K562 (cell line): ENCODE measurements around the gene VSIG10L. TPM values are rescaled to one million over a fixed set of nuclear protein-coding genes. Genes with fewer than 3 reads are reported as not detected.
A peak's percentile ranks its signal among the peaks of the same experiment; 100 is the strongest.

Source experiments
- BCL6 ChIP-seq: fragments of 250-450 bp; sonication (Bioruptor Pico); IDR thresholded peaks from 2 replicates; pipeline ENCODE4 v1.4.0; 2020
- BHLHE40 ChIP-seq: IDR thresholded peaks from 2 replicates; pipeline ENCODE4 v1.6.1; 2011; ENCODE audit warnings: low read length, improper control_type of control experiment
- CHD4 ChIP-seq: fragments of 200-600 bp; sonication (generic); IDR thresholded peaks from 3 replicates; pipeline ENCODE4 v1.6.1; 2012; ENCODE audit warnings: low read depth, mild to moderate bottlenecking, mixed read lengths, low read length, inconsistent platforms; ENCODE audit not compliant: insufficient read depth, insufficient replicate concordance, poor library complexity, severe bottlenecking
- CREB1 ChIP-seq, 2 experiments: sonication (generic) in 1 of 2; formaldehyde crosslinking in 1 of 2; IDR thresholded peaks; 2 replicates each; pipeline versions ENCODE4 v1.6.1 to v1.8.0; 2012 to 2022; ENCODE audit warnings: inconsistent platforms in 1 of 2, mild to moderate bottlenecking in 1 of 2, missing genetic modification reagents in 1 of 2, moderate library complexity in 1 of 2
- E2F3 ChIP-seq: fragments of 250-450 bp; sonication (Bioruptor Pico); IDR thresholded peaks from 2 replicates; pipeline ENCODE4 v1.4.0; 2020; ENCODE audit warnings: mild to moderate bottlenecking
- E2F5 ChIP-seq: sonication (generic); formaldehyde crosslinking; IDR thresholded peaks from 2 replicates; pipeline ENCODE4 v1.8.0; 2022; ENCODE audit warnings: mild to moderate bottlenecking, missing genetic modification reagents
- ELF2 ChIP-seq: fragments of 250-450 bp; sonication (Bioruptor Pico); IDR thresholded peaks from 2 replicates; pipeline ENCODE4 v1.5.0; 2021; ENCODE audit warnings: mild to moderate bottlenecking
- GATAD2B ChIP-seq: fragments of 450-650 bp; IDR thresholded peaks from 2 replicates; pipeline ENCODE4 v1.6.1; 2017; ENCODE audit warnings: mild to moderate bottlenecking, borderline replicate concordance
- HBP1 ChIP-seq: fragments of 450-650 bp; formaldehyde crosslinking; IDR thresholded peaks from 2 replicates; pipeline ENCODE4 v1.4.0; 2022; ENCODE audit warnings: missing genetic modification characterization
- HLTF ChIP-seq: fragments of 450-650 bp; IDR thresholded peaks from 2 replicates; pipeline ENCODE4 v1.6.1; 2016
- HMGXB4 ChIP-seq: sonication (generic); formaldehyde crosslinking; IDR thresholded peaks from 2 replicates; pipeline ENCODE4 v1.8.1; 2023; ENCODE audit warnings: mild to moderate bottlenecking, missing genetic modification reagents
- ILF3 ChIP-seq: fragments of 450-650 bp; IDR thresholded peaks from 2 replicates; pipeline ENCODE4 v1.6.1; 2018; ENCODE audit warnings: antibody characterized with exemption, mild to moderate bottlenecking, moderate library complexity, borderline replicate concordance
- RNF219 ChIP-seq: fragments of 250-450 bp; sonication (Bioruptor Pico); IDR thresholded peaks from 2 replicates; pipeline ENCODE4 v1.5.0; 2022; ENCODE audit warnings: mild to moderate bottlenecking
- SLC30A9 ChIP-seq: fragments of 250-450 bp; sonication (Bioruptor Pico); IDR thresholded peaks from 2 replicates; pipeline ENCODE4 v1.8.0; 2022; ENCODE audit warnings: mild to moderate bottlenecking, moderate library complexity
- SMARCA5 ChIP-seq: fragments of 450-650 bp; IDR thresholded peaks from 2 replicates; pipeline ENCODE4 v1.6.1; 2016
- STAG1 ChIP-seq: sonication (generic); formaldehyde crosslinking; IDR thresholded peaks from 2 replicates; pipeline ENCODE4 v1.5.0; 2020; ENCODE audit warnings: missing genetic modification reagents, borderline replicate concordance
- TEAD1 ChIP-seq, 2 experiments: fragments of 450-650 bp in 1 of 2; sonication (generic) in 1 of 2; formaldehyde crosslinking; IDR thresholded peaks; 2 replicates each; pipeline versions ENCODE4 v1.4.0 to v1.8.0; 2020 to 2022; ENCODE audit warnings: mild to moderate bottlenecking in 2 of 2, missing genetic modification reagents in 1 of 2
- THRA ChIP-seq: fragments of 450-650 bp; IDR thresholded peaks from 2 replicates; pipeline ENCODE4 v1.6.1; 2017; ENCODE audit warnings: mild to moderate bottlenecking, moderate library complexity
- ZNF699 ChIP-seq: fragments of 250-450 bp; sonication (Bioruptor Pico); IDR thresholded peaks from 2 replicates; pipeline ENCODE4 v1.8.0; 2021; ENCODE audit warnings: mild to moderate bottlenecking, moderate library complexity; ENCODE audit not compliant: insufficient replicate concordance
- polyA plus RNA-seq, 8 experiments: library from polyadenylated mRNA; depleted of rRNA in 4 of 8; stranded (reverse) in 5 of 8; unstranded in 3 of 8; fragments of >200 nt; fragmentation: Nextera tagmentation in 2 of 8; fragmentation: Illumina TruSeq in 1 of 8; extraction: Ambion mirVana in 2 of 8; extraction: Trizol in 1 of 8; gene quantifications; 2 replicates each; pipeline versions ENCODE4 v1.2.1 to v1.2.3, GENCODE V29; 2011 to 2014; ENCODE audit warnings: inconsistent platforms in 1 of 8, missing spikeins in 1 of 8
- total RNA-seq, 7 experiments: library from RNA; depleted of rRNA in 6 of 7; stranded (reverse); fragments of >200 nt in 6 of 7; fragmentation: Illumina TruSeq in 2 of 7; extraction: Trizol in 2 of 7; gene quantifications; 2 replicates each; pipeline versions ENCODE4 v1.2.1 to v1.2.3, GENCODE V29; 2011 to 2021; ENCODE audit warnings: low replicate concordance in 1 of 7

VSIG10L gene
- total and polyA plus RNA-seq, 9 of the 15 experiments (the other 6 are each of a cell fraction or from before 2014, with no cell fraction given): 1.1 to 7.6 (median 2.2) TPM

GRCh38 chr19:51338563-51339312 lies 3.2 kb downstream of the VSIG10L start (continued):
- TF ChIP-seq TEAD1 (CRISPR knock-in tag; IDR thresholded peaks at IDR 0.05): peak in 1 of 2 experiments; percentile 70; a peak in 2 of 4 replicates
- TF ChIP-seq BCL6 (CRISPR knock-in tag): no peak
- TF ChIP-seq E2F5 (CRISPR knock-in tag): no peak
- TF ChIP-seq ILF3: no peak
- TF ChIP-seq SMARCA5: no peak
- no peak for TF ChIP-seq HLTF
- no peak for TF ChIP-seq ZNF699 (CRISPR knock-in tag)
- TF ChIP-seq GATAD2B: no peak
- no peak for TF ChIP-seq THRA
- no peak for TF ChIP-seq ELF2 (CRISPR knock-in tag)
- TF ChIP-seq HMGXB4 (CRISPR knock-in tag): 0 out of 2 replicates have a peak, but pooled peaks have one; percentile 59
- no peak for TF ChIP-seq CHD4
- TF ChIP-seq STAG1 (CRISPR knock-in tag): peak; percentile 76
- no peak for TF ChIP-seq HBP1 (CRISPR knock-in tag)
- no peak for TF ChIP-seq SLC30A9 (CRISPR knock-in tag)
- TF ChIP-seq RNF219 (CRISPR knock-in tag): no peak
- TF ChIP-seq CREB1 (IDR thresholded peaks at IDR 0.05): no peak; the same call in 1 of the 2 replicates
- peak; percentile 55 for TF ChIP-seq CREB1 (CRISPR knock-in tag; IDR thresholded peaks at IDR 0.05)
- no peak for TF ChIP-seq E2F3 (CRISPR knock-in tag)
- TF ChIP-seq BHLHE40: peak; percentile 25; the same call in 1 of the 2 replicates
